ENCODE measurements around the gene EIF4EBP2.

DNA sequence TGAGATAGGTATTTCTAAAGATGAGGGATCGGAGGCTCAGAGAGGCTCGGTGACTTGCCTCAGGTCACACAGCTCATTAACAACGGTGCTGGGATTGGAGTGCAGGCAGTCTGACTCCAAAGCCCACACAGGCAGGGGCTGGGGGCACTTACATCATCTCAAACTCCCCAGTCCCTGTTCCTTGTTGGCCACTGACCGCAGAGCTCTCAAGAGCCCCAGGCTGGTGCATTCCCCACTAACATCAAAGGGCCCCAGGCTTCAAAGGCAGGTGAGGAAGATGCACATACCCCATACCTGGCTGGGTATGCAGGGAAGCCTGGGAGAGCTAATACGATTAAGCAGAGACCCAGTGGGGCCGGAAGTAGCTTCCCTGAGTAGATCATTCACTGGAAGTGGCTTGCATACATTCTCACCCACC, 51.3 kb downstream of the EIF4EBP2 start:
- TF ChIP-seq, protein P1, sequence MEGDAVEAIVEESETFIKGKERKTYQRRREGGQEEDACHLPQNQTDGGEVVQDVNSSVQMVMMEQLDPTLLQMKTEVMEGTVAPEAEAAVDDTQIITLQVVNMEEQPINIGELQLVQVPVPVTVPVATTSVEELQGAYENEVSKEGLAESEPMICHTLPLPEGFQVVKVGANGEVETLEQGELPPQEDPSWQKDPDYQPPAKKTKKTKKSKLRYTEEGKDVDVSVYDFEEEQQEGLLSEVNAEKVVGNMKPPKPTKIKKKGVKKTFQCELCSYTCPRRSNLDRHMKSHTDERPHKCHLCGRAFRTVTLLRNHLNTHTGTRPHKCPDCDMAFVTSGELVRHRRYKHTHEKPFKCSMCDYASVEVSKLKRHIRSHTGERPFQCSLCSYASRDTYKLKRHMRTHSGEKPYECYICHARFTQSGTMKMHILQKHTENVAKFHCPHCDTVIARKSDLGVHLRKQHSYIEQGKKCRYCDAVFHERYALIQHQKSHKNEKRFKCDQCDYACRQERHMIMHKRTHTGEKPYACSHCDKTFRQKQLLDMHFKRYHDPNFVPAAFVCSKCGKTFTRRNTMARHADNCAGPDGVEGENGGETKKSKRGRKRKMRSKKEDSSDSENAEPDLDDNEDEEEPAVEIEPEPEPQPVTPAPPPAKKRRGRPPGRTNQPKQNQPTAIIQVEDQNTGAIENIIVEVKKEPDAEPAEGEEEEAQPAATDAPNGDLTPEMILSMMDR (IDR thresholded peaks at IDR 0.05): no peak
- no peak for TF ChIP-seq POLR2A (IDR thresholded peaks at IDR 0.05)
